Stimulated activated CD8-positive, alpha-beta memory T cell treated with anti-CD3 and anti-CD28 coated beads, Interleukin-2, amount 100 ng/mL, for 1 hour (primary cell): Measurements from ENCODE around the gene SLAIN2.
"Not testable (repeated sequence)": the region's sequence is repeated elsewhere in the genome, so short reads cannot be mapped to it uniquely, and the experiment has no call there.

Source experiments
- DNase-seq, 2 donors: peaks; one replicate each; pipeline ENCODE4 v3.0.0-alpha.2; 2020; ENCODE audit warnings: low read depth in 2 of 2

The SLAIN2 gene

GRCh38 chr4:48439988-48440387 is 98.7 kb downstream of the SLAIN2 start:
- no peak for DNase-seq

- not testable (repeated sequence) for DNase-seq
Observed at GRCh38 chr4:48440914-48441313, 99.6 kb downstream of the SLAIN2 start.

- no peak for DNase-seq
Observed at GRCh38 chr4:48445704-48446103, 104.4 kb downstream of the SLAIN2 start.

- DNase-seq, result no peak
Observed at GRCh38 chr4:48446642-48447041, 105.3 kb downstream of the SLAIN2 start.

- DNase-seq, result no peak
Observed at GRCh38 chr4:48449151-48449550, 107.8 kb downstream of the SLAIN2 start.

GRCh38 chr4:48450740-48451139 is 109.4 kb downstream of the SLAIN2 start:
- DNase-seq, result no peak

GRCh38 chr4:48451656-48452055 is 110.3 kb downstream of the SLAIN2 start:
- DNase-seq, result not testable (repeated sequence)

- DNase-seq, result no peak
Observed at GRCh38 chr4:48454591-48454990, 113.3 kb downstream of the SLAIN2 start.

GRCh38 chr4:48461000-48461399 is 119.7 kb downstream of the SLAIN2 start:
- no peak for DNase-seq

GRCh38 chr4:48462363-48462762 is 121.0 kb downstream of the SLAIN2 start:
- no peak for DNase-seq

- DNase-seq, result no peak
Observed at GRCh38 chr4:48467442-48467841, 126.1 kb downstream of the SLAIN2 start.

- no peak for DNase-seq
Observed at GRCh38 chr4:48467891-48468290, 126.6 kb downstream of the SLAIN2 start.

GRCh38 chr4:48470137-48470536 is 128.8 kb downstream of the SLAIN2 start:
- DNase-seq, result no peak

- no peak for DNase-seq
Observed at GRCh38 chr4:48470570-48470969, 129.2 kb downstream of the SLAIN2 start.

- DNase-seq, result no peak
Observed at GRCh38 chr4:48472794-48473193, 131.5 kb downstream of the SLAIN2 start.

- DNase-seq, result no peak
Observed at GRCh38 chr4:48475770-48476169, 134.4 kb downstream of the SLAIN2 start.
